Measurements from ENCODE around the gene KRT72.

KRT72 gene

GRCh38 chr12:52630008-52630500 is 28.8 kb upstream of the KRT72 start:
- no peak for DNase-seq

- DNase-seq: no peak
Observed at GRCh38 chr12:52629281-52630007, 28.2 kb upstream of the KRT72 start.

GRCh38 chr12:52628841-52629240 is 27.6 kb upstream of the KRT72 start:
- no peak for DNase-seq

GRCh38 chr12:52628111-52628507 is 26.8 kb upstream of the KRT72 start:
- no peak for DNase-seq

GRCh38 chr12:52627395-52628110 is 26.3 kb upstream of the KRT72 start:
- DNase-seq: no peak

GRCh38 chr12:52622349-52622748 is 21.1 kb upstream of the KRT72 start:
- DNase-seq: no peak

- no peak for DNase-seq
Observed at GRCh38 chr12:52618866-52619265, 17.6 kb upstream of the KRT72 start.

GRCh38 chr12:52618216-52618615 is 17.0 kb upstream of the KRT72 start, which contains the start of gene KRT73:
TSS of gene KRT73 (minus strand) at chr12:52618559. CDS start at chr12:52618524, 35 bp downstream.
- DNase-seq: no peak

- DNase-seq: no peak
Observed at GRCh38 chr12:52617403-52617785, 16.1 kb upstream of the KRT72 start.

GRCh38 chr12:52616680-52617402 is 15.6 kb upstream of the KRT72 start:
- no peak for DNase-seq

- DNase-seq: no peak
Observed at GRCh38 chr12:52615912-52616311, 14.6 kb upstream of the KRT72 start.

- no peak for DNase-seq
Observed at GRCh38 chr12:52615208-52615868, 14.1 kb upstream of the KRT72 start.

GRCh38 chr12:52614381-52615207 is 13.3 kb upstream of the KRT72 start:
- no peak for DNase-seq

GRCh38 chr12:52613384-52614030 is 12.2 kb upstream of the KRT72 start:
- DNase-seq: no peak

- DNase-seq: no peak
Observed at GRCh38 chr12:52612431-52613383, 11.4 kb upstream of the KRT72 start.

GRCh38 chr12:52611080-52611468 is 9.8 kb upstream of the KRT72 start:
- no peak for DNase-seq

- no peak for DNase-seq
Observed at GRCh38 chr12:52608826-52609630, 7.8 kb upstream of the KRT72 start.

GRCh38 chr12:52608161-52608560 is 6.9 kb upstream of the KRT72 start:
- DNase-seq: no peak

- no peak for DNase-seq
Observed at GRCh38 chr12:52607314-52607713, 6.1 kb upstream of the KRT72 start.
